HG03520 (cell line): ENCODE results near the gene ARHGAP10.

Source experiments
- ATAC-seq: cut with Tn5 transposase; IDR thresholded peaks from one replicate; pipeline ENCODE4 v1.9.1; 2021; ENCODE audit warnings: mild to moderate bottlenecking, moderate library complexity; ENCODE audit not compliant: unreplicated experiment

ARHGAP10 gene

GRCh38 chr4:147731580-147732517, at the start of gene ARHGAP10:
TSS of gene ARHGAP10 (plus strand) at chr4:147732088. CDS start at chr4:147732302, 214 bp downstream.
- ATAC-seq, result peak; percentile 53

- ATAC-seq, result no peak
Observed at GRCh38 chr4:147682755-147683154, 49.1 kb upstream of the ARHGAP10 start.

- no peak for ATAC-seq
Observed at GRCh38 chr4:147683188-147683591, 48.7 kb upstream of the ARHGAP10 start.

GRCh38 chr4:147683717-147684700, 47.9 kb upstream of the ARHGAP10 start, which contains the start of gene PRMT9:
TSS of gene PRMT9 (minus strand) at chr4:147684163. CDS start at chr4:147683987, 176 bp downstream.
- ATAC-seq, result peak; percentile 99

- no peak for ATAC-seq
Observed at GRCh38 chr4:147689067-147689466, 42.8 kb upstream of the ARHGAP10 start.

GRCh38 chr4:147691820-147692219, 40.1 kb upstream of the ARHGAP10 start:
- no peak for ATAC-seq

- no peak for ATAC-seq
Observed at GRCh38 chr4:147693218-147693617, 38.7 kb upstream of the ARHGAP10 start.

- no peak for ATAC-seq
Observed at GRCh38 chr4:147696866-147697265, 35.0 kb upstream of the ARHGAP10 start.

GRCh38 chr4:147704846-147705245, 27.0 kb upstream of the ARHGAP10 start:
- no peak for ATAC-seq

GRCh38 chr4:147707892-147708672, 23.8 kb upstream of the ARHGAP10 start:
- peak; percentile 56 for ATAC-seq

GRCh38 chr4:147709999-147710398, 21.9 kb upstream of the ARHGAP10 start:
- ATAC-seq, result no peak

- ATAC-seq, result no peak
Observed at GRCh38 chr4:147714575-147715401, 17.1 kb upstream of the ARHGAP10 start.

GRCh38 chr4:147717878-147718277, 14.0 kb upstream of the ARHGAP10 start:
- ATAC-seq, result peak; percentile 88

GRCh38 chr4:147723326-147723725, 8.6 kb upstream of the ARHGAP10 start:
- no peak for ATAC-seq

GRCh38 chr4:147724468-147725201, 7.3 kb upstream of the ARHGAP10 start:
- ATAC-seq, result no peak

- ATAC-seq, result no peak
Observed at GRCh38 chr4:147725673-147726072, 6.2 kb upstream of the ARHGAP10 start.

GRCh38 chr4:147727476-147728028, 4.3 kb upstream of the ARHGAP10 start:
- no peak for ATAC-seq

GRCh38 chr4:147730333-147730732, 1.6 kb upstream of the ARHGAP10 start:
- no peak for ATAC-seq
